Ishikawa (cell line): ENCODE data around the gene MAP3K10.

ENCODE experiments used
- CEBPB ChIP-seq: IDR thresholded peaks from 2 replicates; pipeline ENCODE4 v1.6.1; 2012
- CREB1 ChIP-seq: IDR thresholded peaks from 2 replicates; pipeline ENCODE4 v1.6.1; 2012; ENCODE audit warnings: low read depth
- EGR1 ChIP-seq: IDR thresholded peaks from 2 replicates; pipeline ENCODE4 v1.6.1; 2012
- EP300 ChIP-seq: IDR thresholded peaks from 2 replicates; pipeline ENCODE4 v1.6.1; 2012; ENCODE audit warnings: borderline replicate concordance
- RAD21 ChIP-seq: IDR thresholded peaks from 2 replicates; pipeline ENCODE4 v1.6.1; 2012; ENCODE audit warnings: low read depth
- TAF1 ChIP-seq: IDR thresholded peaks from 2 replicates; pipeline ENCODE4 v1.6.1; 2012; ENCODE audit warnings: low read depth, mild to moderate bottlenecking
- TCF12 ChIP-seq: IDR thresholded peaks from 2 replicates; pipeline ENCODE4 v1.6.1; 2012; ENCODE audit warnings: low read depth
- TEAD4 ChIP-seq: IDR thresholded peaks from 2 replicates; pipeline ENCODE4 v1.6.1; 2012
- TF ChIP-seq, protein P1 (sequence below): IDR thresholded peaks from 2 replicates; pipeline ENCODE4 v1.6.1; 2012
- TF ChIP-seq, protein P2 (sequence below): IDR thresholded peaks from 2 replicates; pipeline ENCODE4 v1.6.1; 2012; ENCODE audit warnings: low read depth, mild to moderate bottlenecking

DNA sequence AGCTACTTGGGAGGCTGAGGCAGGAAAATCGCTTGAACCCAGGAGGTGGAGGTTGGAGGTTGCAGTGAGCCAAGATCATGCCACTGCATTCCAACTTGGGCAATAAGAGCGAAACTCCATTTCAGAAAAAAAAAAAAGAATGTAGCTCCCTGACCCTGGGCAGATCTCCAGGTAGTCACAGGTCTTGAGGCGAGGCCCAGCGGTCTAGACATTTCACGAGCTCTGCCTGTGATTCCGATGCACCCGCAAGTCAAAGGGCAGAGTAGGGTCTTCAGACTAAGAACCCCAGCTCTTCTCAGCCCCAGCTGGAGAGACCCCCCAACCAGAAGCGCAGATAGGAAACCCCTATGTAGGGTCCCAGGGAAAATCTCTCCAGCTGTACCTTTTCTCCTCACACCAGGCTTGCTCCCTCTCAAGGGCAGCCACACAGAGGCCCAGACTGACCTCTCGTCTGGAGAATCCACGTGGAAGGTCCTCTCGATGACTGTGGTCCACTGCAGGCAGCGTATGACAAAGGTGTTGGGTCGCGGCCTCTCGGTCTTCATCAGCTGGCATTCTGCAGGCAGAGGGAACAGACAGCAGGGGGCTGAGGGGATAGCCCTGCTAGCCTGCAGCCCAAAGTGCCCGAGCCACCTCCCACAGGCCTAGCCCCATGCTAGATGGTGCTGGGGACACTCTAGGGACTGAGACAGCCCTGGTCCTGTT lies 63.6 kb downstream of the MAP3K10 start:
- TF ChIP-seq EP300 = no peak
- TF ChIP-seq, protein P1, sequence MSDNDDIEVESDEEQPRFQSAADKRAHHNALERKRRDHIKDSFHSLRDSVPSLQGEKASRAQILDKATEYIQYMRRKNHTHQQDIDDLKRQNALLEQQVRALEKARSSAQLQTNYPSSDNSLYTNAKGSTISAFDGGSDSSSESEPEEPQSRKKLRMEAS = no peak
- no peak for TF ChIP-seq TAF1
- TF ChIP-seq, protein P2, sequence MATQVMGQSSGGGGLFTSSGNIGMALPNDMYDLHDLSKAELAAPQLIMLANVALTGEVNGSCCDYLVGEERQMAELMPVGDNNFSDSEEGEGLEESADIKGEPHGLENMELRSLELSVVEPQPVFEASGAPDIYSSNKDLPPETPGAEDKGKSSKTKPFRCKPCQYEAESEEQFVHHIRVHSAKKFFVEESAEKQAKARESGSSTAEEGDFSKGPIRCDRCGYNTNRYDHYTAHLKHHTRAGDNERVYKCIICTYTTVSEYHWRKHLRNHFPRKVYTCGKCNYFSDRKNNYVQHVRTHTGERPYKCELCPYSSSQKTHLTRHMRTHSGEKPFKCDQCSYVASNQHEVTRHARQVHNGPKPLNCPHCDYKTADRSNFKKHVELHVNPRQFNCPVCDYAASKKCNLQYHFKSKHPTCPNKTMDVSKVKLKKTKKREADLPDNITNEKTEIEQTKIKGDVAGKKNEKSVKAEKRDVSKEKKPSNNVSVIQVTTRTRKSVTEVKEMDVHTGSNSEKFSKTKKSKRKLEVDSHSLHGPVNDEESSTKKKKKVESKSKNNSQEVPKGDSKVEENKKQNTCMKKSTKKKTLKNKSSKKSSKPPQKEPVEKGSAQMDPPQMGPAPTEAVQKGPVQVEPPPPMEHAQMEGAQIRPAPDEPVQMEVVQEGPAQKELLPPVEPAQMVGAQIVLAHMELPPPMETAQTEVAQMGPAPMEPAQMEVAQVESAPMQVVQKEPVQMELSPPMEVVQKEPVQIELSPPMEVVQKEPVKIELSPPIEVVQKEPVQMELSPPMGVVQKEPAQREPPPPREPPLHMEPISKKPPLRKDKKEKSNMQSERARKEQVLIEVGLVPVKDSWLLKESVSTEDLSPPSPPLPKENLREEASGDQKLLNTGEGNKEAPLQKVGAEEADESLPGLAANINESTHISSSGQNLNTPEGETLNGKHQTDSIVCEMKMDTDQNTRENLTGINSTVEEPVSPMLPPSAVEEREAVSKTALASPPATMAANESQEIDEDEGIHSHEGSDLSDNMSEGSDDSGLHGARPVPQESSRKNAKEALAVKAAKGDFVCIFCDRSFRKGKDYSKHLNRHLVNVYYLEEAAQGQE = no peak
- TF ChIP-seq RAD21 = no peak
- TF ChIP-seq TEAD4 = no peak
- no peak for TF ChIP-seq EGR1
- no peak for TF ChIP-seq CREB1
- no peak for TF ChIP-seq CEBPB
- no peak for TF ChIP-seq TCF12
